OCI-LY3 (cell line): ENCODE results near the gene TRERF1.

Source experiments
- EZH2phosphoT487 ChIP-seq: fragments of 200-600 bp; shearing (Covaris generic); IDR thresholded peaks from 2 replicates; pipeline ENCODE4 v1.6.1; 2018; ENCODE audit warnings: antibody characterized with exemption, mixed run types, low read depth
- TF ChIP-seq, protein P1 (sequence below): fragments of 200-600, 300-600 bp; sonication (generic); IDR thresholded peaks from 2 replicates; pipeline ENCODE4 v1.5.1; 2014; ENCODE audit warnings: antibody characterized with exemption, low read length, low read depth

DNA sequence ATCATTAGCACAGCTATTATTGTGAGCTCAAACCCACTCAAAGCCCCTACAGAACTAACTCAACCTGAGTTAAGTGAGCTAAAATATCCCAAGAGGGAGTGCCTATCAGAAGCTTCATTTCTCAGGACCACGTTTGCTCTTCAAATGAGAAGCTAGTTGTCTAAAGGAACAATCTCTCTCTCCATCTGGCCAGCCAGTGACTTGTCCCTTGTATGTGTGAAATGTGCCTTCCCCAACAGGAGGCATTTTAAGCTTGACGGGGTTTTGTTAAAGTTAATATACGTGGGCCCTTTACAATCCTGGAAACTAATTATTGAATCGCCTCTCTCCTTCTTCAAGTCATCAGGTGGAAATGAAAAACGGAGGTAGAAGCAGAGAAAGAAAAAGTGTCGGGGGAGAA is 62.0 kb downstream of the TRERF1 start:
- TF ChIP-seq, protein P1, sequence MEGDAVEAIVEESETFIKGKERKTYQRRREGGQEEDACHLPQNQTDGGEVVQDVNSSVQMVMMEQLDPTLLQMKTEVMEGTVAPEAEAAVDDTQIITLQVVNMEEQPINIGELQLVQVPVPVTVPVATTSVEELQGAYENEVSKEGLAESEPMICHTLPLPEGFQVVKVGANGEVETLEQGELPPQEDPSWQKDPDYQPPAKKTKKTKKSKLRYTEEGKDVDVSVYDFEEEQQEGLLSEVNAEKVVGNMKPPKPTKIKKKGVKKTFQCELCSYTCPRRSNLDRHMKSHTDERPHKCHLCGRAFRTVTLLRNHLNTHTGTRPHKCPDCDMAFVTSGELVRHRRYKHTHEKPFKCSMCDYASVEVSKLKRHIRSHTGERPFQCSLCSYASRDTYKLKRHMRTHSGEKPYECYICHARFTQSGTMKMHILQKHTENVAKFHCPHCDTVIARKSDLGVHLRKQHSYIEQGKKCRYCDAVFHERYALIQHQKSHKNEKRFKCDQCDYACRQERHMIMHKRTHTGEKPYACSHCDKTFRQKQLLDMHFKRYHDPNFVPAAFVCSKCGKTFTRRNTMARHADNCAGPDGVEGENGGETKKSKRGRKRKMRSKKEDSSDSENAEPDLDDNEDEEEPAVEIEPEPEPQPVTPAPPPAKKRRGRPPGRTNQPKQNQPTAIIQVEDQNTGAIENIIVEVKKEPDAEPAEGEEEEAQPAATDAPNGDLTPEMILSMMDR: no peak
- no peak for TF ChIP-seq EZH2phosphoT487
